Stimulated activated CD4-positive, alpha-beta T cell treated with anti-CD3 and anti-CD28 coated beads, Interleukin-12 subunit alpha, Interleukin-12 subunit beta, amount 100 ng/mL, for 4 hours (primary cell): ENCODE measurements around the gene PODNL1.
"Not testable (repeated sequence)": the region's sequence is repeated elsewhere in the genome, so short reads cannot be mapped to it uniquely, and the experiment has no call there.

Source experiments
- DNase-seq: peaks from one replicate; pipeline ENCODE4 v3.0.0-alpha.2; 2020

The PODNL1 gene

DNA sequence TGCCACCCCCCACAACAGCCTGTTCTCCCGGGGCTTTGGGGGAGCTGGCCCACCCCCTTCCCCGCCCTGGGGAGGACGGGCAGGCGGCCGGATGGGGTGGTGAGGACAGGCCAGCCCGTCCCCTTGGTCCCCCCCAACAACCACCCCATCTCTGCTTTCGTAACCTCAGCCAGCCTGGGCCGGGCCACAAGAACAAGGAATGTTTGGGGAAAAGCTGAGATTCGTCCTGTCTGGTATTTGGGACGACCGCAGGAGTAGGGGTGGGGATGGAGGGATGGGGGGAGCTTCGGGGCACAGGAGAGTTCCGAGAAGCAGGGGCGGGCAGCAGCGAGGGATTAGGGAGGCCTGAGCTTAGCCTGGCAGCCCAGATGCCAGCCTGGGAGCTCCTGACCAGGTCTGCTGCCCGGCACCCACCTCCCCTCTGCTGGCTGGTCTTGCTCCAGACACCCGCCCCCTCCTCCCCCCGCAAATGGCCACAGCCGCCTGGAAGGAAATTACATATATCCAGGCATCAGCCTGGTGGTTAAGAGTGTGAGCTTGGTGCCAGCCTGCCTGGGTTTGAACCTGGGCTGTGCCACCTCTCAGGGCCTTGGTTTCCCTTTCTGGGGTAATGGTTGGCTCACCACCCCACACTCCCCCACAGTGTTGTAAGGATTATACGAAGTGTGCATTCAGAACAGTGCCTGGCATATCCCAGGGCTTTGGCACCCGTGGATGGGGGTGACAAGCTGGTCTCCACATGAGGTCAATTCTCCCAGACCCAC lies at the start of gene PODNL1:
TSS of gene PODNL1 (minus strand) at position 117 of the 764 bp plus-strand sequence. CDS start 236 bp downstream, outside the sequence.
- DNase-seq = no peak

DNA sequence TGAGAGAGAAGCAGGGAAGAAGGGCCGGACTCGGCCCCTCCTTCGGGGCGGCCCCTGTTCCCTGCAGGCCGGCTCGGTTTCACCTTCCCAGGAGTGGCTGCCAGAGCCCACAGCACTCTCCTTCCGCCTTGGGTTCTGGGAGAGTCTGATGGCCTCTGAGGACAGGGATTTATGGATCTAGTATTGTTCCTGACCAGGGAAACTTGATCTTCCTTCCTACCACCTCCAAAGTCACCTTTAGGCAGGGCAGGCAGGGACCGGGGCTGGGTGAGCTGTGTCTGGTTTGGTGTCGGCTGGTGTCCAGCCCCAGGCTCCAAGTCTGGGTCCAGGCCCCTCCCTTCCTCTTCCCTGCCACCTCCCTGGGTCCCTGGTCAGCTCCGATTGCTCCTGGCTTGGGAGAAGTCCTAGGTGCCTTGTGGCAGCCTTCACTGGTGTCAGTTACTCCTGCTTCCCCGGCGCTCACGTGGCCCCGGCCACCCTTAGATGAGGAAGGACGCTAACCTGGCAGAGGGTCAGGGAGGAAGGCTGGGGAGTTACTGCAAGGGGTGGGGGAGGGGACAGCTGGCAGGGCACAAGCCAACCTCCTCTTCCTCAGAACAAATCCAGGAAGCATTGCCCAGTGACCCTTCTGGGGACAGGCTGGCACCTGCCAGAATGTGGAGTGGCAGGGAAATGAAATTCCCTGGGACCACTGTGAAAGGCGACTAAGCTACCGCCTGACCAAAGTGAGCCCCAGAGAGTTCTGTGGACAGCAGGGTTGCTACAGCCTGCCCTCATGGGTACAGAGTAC lies 49.1 kb upstream of the PODNL1 start:
- DNase-seq = no peak

- peak; percentile 98 for DNase-seq
Observed at GRCh38 chr19:13986348-13986904, 48.2 kb upstream of the PODNL1 start.

GRCh38 chr19:13985771-13986347 lies 47.6 kb upstream of the PODNL1 start:
- no peak for DNase-seq

DNA sequence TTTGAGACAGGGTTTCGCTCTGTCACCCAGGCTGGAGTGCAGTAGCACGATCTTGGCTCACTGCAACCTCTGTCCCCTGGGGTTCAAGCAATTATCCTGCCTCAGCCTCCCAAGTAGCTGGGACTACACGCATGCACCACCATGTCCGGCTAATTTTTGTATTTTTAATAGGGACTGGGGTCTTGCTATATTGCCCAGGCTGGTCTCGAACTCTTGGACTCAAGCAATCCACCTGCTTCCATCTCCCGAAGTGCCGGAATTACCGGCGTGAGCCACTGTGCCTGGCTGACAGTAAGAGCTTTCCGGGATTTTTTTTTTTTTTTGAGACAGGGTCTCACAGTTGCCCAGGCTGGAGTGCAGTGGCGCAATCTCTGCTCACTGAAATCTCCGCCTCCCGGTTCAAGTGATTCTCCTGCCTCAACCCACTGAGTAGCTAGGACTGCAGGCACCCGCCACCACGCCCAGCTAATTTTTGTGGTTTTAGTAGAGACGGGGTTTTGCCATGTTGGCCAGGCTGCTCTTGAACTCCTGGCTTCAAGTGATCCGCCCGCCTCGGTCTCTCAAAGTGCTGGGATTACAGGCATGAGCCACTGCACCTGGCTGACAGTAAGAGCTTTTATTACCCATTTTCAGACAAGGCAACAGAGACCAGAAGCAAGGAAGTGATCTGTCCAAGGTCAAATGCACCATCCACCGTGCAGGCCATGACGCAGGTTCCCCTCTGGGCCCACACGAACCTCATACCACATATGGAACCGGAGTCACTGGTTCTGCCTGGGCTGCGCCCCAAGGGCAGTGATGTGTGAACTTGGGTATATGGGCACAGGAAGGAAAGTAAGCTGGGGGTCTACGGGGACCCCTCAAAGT lies 46.9 kb upstream of the PODNL1 start:
- DNase-seq = no peak

GRCh38 chr19:13984186-13984585 lies 46.0 kb upstream of the PODNL1 start:
- no peak for DNase-seq

- DNase-seq = peak; percentile 23
Observed at GRCh38 chr19:13983213-13983889, 45.1 kb upstream of the PODNL1 start.

DNA sequence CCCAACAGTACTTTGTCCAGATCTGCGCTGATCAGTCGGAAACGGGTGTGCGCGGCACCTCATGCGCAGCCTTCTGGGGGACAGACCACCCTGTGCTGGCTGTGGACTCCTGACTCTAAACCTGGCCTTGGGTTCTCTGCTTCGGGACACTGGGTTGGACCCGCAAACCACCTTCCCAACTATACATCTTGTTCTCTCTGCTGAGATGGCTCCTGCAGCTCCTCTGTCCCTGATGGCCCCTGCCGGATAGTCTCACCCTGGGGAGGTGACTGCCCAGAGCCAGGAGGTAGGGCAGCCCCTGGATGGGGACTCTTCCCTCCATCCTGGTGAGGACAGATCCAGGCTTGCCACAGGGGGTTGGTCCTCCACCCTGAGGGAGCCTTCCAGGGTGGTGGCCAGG lies 44.6 kb upstream of the PODNL1 start:
- DNase-seq = no peak

DNA sequence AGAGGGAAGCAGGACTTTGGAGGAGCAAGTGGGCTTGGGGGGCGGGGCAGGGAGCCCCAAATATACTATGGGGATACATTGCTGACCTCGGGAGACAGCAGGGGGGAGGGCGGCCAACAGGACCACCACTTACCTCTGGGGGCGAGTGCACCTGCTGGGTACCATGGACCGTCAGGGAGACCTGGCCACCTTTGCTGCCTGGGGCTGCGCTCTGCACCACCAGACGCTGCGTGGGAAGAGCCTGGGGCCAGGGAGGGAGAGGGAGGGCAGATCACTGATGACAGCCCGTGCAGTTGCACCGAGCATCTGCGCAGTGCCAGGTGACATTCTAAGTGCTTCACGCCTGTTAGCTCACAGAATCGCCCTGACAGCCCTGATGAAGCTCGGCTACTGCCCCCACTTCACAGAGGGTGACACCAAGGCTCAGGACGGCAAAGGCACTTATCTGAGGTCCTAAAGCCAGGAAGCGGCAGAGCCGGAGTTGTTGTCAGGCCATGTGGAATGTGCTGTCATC lies 43.8 kb upstream of the PODNL1 start:
- DNase-seq = no peak

- DNase-seq = no peak
Observed at GRCh38 chr19:13981467-13981866, 43.2 kb upstream of the PODNL1 start.

DNA sequence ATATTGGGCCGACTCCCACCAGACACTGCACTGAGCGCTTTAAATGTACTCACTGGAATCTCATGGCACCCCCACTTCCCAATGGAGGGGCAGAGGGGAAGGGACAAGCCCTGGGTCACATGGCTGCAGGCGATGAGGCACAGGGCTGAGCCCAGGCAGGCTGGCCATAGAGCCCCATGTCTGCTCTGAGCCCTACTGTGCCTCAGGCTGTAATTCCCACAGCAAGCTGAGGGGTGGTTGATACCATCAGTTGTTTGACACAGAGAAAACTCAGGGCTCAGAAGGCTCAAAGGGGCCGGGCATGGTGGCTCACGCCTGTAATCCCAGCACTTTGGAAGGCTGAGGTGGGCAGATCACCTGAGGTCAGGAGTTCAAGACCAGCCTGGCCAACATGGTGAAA lies 42.8 kb upstream of the PODNL1 start:
- DNase-seq = no peak

DNA sequence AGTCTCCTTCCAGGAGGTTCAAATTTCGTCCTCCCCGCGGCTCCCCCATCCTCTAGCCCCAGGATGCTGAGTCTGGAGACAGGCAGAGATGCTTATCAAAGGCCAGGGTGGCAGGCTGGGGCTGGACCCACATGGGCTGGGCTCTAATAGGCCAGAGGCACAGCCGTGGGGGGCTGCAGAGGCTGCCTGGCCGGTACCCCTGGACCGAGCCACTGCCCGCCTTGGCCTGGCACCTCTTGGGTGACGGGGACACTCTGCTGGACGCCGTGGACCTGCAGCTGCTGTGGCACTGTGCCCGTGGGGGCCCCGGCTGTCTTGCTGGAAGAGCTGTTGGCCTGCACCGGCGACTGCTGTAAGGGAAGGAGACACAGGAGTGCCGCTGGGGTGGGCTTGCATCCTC lies 42.1 kb upstream of the PODNL1 start:
- no peak for DNase-seq

DNA sequence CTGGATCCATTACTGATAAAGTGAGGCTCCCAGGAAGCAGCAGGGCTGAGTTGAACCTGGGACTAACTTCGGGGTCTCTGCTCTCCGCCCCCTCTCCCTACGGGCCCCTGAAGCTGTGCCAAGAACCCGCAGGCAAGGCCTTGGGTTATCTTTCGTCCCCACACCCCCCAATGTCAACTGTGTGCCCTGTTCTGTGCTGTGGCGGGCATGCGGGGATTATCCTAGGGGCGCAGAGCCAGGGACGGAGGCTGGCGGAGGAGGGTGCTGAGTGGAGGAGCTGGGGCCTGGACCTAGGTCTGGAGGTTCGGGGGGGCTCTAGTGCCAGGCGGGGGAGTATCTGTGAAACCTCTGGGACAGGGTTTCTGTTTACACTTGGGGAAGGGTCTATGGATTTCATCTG lies 41.5 kb upstream of the PODNL1 start:
- no peak for DNase-seq

GRCh38 chr19:13979244-13979615 lies 41.0 kb upstream of the PODNL1 start:
- no peak for DNase-seq

DNA sequence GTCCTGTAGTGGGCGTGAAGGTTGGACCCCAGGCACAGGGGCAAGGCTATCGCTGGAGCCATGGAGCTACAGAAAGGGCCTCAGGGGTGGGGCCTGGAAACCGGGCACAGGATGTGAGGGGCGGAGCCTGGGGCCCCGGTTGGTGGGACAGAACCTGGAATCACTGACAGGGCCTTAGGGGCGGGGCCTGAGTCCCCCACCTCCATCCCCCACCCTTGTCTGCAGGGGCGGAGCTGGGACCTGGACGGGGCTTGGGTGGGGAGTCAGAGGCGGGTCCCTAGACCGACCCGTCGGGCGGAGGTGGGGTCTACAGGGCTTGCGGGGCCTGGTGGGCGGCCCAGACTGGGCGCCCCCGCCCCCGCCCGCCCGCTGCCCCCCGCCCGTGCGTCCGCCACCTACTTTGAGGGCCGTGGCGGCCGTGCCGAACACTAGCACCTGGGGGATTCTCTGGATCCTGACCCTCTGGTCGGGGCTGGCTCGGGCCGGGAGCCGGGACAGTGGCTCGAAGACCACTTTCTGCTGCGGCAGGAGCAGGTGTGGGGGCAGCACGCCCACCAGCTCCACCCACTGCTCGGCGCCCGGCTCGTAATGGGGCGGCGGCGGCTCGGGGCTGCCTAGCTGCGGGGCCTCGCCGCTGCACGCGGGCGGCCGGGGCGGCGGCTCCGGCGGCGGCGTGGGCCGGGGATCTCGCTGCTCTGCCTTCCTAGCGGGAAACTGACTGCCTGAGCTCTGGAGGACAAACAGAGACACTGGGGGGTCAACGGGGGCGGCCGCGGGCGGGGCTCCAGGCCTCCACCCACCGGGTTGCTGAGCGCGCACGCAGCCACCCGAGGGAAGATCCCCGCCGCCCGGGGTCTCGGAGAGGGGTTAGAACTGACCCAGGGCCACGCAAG lies 40.4 kb upstream of the PODNL1 start:
- peak; percentile 21 for DNase-seq

GRCh38 chr19:13977803-13978202 lies 39.6 kb upstream of the PODNL1 start:
- DNase-seq = no peak

GRCh38 chr19:13976446-13976845 lies 38.2 kb upstream of the PODNL1 start:
- no peak for DNase-seq

DNA sequence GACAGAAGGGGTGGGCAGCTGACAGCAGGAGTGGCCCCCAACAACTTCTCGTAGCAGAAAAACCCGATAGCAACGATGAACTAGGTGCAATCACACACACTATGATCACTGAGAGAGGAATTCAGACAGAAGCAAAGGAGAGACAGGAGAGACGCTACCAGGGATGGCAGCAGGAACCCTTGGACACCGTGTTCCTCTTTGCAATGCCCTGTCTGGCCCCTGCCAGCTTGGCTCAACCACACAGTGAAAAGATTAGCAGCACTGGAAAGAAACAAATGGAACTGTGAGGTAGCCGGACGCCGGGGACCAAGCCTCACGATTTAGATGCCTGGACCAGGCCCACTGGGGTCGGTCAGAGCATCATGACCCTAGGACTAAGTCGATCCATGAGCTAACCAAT lies 37.7 kb upstream of the PODNL1 start:
- no peak for DNase-seq

DNA sequence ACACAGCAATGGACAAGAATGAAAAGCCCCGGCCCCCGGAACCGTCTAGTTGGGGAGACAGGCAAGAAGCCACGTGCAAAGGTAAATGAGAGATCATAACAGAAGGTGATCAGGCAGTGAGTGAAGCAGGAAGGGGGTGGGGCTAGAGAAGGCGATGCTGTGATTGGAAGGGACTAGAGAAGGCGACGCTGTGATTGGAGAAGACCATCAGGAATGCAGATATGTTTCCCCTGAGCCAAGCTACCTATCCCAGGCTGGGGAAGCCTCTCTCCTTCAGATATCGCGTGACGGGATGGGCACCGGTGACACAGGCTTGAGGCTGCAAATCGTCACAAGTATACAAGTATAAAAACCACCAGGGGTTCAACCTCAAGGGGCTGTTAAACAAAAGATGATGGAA lies 35.9 kb upstream of the PODNL1 start:
- DNase-seq = peak; percentile 28

DNA sequence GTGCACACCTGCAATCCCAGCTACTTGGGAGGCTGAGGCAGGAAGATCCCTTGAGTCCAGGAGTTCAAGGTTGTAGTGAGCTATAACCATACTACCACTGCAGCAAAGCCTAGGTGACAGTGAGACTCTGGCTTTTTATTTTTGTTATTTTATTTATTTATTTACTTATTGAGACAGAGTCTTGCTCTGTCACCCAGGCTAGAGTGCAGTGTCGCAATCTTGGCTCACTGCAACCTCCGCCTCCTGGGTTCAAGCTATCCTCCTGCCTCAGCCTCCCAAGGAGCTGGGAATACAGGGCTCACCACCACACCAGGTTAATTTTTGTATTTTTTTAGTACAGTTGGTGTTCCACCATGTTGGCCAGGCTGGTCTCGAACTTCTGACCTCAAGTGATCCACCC lies 35.3 kb upstream of the PODNL1 start:
- DNase-seq = not testable (repeated sequence)
